Measurements from ENCODE around the gene HYI. TPM values are rescaled to one million over a fixed set of nuclear protein-coding genes. Genes with fewer than 3 reads are reported as not detected.

HYI gene
- polyA plus RNA-seq, 3 donors, result 64.0 to 95.1 (median 64.2) TPM

- no peak overlapping the region for H3K27ac ChIP-seq (ENCODE audit: low read depth, low read length)
Observed at GRCh38 chr1:43447891-43448708, 5.6 kb downstream of the HYI start.

GRCh38 chr1:43446881-43447835 is 6.6 kb downstream of the HYI start:
- H3K27ac ChIP-seq (ENCODE audit: low read depth, low read length), result no peak overlapping the region
- 92 to 95% (median 92%) methylated on average over 19 of the region's 19 CpGs for WGBS, 3 donors

More at GRCh38 chr1:43447891-43448708, 5.6 kb downstream of the HYI start:
- 81 to 87% (median 86%) methylated on average over 25 of the region's 25 CpGs for WGBS, 3 donors

DNA sequence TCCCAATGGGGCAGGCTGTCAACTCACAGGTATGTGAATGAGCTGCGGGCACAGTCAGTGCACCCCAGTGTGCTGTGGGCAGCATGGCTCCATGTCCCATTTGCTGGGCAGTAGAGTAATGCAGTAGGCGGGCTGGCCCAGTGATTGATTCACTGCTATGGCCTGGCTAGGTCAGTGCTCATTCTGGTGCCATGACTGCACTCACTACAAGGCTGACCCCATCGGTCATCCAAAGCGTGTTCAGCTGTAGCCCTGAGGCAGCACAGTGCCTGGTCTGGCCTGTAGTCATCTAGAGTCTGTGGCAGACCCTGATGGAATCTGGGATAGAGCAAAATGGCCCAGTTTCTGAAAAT is 7.4 kb downstream of the HYI start:
- no peak overlapping the region for H3K27ac ChIP-seq (ENCODE audit: low read depth, low read length)
- WGBS, 3 donors, result 90 to 97% (median 95%) methylated on average over 4 of the region's 4 CpGs

- 92 to 93% (median 93%) methylated on average over 10 of the region's 10 CpGs for WGBS, 3 donors
Observed at GRCh38 chr1:43445606-43446387, 7.9 kb downstream of the HYI start.

DNA sequence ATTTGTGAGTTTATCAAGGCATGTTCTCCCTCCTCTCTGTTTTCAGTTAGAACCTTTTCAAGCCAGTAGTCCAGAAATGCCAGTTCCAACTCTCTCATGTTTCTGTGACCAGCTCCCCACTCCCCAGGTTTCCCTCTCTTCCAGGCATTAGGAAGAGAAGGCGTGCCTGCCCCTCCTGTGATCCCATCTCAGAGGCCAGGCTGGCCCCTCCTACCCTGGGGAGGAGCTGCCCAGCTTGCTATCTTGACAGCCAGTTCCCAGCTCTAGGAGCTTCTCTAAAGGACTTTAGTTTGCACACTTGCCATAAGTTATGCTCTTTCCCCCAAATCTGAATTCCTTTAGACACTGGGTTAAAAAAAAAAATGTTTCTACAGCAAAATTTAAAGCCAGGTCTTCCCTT is 8.9 kb downstream of the HYI start:
- 47 to 80% (median 69%) methylated on average over 1 of the region's 1 CpG for WGBS, 3 donors
- H3K27ac ChIP-seq (ENCODE audit: low read depth, low read length), result no peak overlapping the region

More at GRCh38 chr1:43445606-43446387, 7.9 kb downstream of the HYI start:
- no peak overlapping the region for H3K27ac ChIP-seq (ENCODE audit: low read depth, low read length)

DNA sequence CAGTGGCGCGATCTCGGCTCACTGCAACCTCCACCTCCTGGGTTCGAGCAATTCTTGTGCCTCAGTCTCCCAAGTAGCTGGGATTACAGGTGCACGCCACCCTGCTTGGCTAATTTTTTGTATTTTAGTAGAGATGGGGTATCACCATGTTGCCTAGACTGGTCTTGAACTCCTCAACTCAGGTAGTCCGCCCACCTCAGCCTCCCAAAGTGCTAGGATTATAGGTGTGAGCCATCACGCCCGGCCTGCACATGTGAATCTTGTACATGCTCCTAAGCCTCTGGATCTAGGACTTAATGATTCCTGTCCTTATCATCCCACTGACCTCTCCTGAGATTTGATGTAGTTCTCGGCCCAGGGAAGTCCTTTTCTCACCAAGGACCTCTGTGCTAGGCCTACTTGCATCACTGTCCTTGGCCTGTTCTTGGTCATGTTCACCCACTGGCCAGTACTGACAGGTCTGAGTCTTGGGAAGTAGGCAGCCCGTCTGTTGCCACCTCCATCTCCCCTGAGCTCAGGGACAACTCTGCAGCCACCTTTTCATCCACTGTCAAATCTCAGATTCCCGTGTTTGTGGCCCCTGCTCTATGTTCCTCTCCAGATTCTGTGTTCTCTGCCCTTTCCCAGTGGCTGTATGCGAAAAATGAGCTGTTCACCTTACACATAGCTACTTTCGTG is 9.4 kb downstream of the HYI start:
- no peak overlapping the region for H3K27ac ChIP-seq (ENCODE audit: low read depth, low read length)
- 92 to 93% (median 92%) methylated on average over 13 of the region's 13 CpGs for WGBS, 3 donors

DNA sequence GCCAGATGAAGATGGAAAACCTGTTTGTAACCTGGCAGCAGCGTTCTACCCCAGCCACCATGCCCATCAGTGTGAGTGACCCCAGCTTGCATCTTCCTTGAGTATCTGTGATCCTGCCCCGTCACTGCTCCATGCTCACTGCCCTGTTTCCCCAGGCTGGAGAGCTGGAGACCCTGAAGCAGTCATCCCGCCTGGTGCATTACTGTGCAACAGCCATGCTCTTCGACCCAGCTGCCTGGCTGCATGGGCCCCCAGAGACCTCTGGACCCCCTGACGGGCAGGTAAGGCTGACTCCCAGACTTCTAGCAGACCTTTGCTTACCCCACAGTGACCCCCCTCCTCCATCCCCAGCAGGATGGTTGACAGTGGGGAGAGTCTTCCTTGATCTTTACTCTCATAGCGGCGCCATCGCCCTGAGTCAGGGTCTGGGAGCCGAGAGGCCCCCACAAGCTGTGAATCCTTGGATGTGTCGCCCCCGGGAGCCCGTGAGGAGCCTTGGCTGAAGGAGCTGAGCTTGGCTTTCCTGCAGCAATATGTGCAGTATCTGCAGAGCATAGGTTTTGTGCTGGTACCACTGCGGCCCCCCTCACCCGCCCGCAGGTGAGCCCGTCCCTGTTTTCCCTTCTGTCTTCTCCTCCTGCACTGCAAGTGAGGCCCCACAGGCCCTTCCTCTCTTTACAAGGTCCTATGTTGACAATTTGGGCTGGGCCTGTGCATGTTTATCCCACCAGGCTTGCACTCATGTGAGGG is 10.4 kb downstream of the HYI start:
- no peak overlapping the region for H3K27ac ChIP-seq (ENCODE audit: low read depth, low read length)
- WGBS, 3 donors, result 93 to 97% (median 94%) methylated on average over 15 to 16 of the region's 16 CpGs

- no peak overlapping the region for H3K27ac ChIP-seq (ENCODE audit: low read depth, low read length)
- WGBS, 3 donors, result 89 to 93% (median 92%) methylated on average over 12 of the region's 12 CpGs
Observed at GRCh38 chr1:43442756-43443155, 11.0 kb downstream of the HYI start.

DNA sequence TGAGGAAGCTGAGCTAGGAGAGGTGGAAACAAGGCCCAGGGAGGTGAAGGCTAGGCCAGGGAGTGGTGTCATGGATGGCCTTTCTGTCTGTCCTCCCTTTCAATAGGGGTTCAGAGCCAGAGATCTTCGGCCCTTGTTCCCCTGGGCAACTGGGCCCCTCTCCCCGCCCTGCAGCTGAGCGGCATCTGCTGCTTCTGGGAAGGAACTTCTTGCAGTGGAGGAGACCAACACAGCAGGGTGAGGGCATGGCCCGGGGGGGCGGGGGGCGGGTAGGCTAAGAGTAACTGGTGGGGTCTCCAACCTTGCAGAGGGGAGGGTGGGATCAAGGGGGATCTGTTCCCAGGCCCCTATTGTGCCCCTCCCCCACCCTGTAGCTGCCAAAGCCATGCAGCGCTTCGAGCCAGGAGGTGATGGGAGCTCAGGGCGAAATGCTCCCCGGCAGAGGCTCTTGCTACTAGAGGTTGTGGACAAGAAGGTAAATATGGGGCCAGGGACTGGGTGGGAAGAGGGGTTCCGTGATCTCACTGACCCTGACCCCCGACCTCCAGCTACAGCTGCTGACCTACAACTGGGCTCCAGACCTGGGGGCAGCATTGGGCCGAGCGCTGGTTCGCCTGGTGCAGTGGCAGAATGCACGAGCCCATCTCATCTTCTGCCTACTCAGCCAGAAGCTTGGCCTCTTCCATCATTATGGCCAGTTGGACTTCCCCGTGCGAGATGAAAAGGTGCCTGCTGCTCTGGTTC is 11.7 kb downstream of the HYI start:
- 91 to 93% (median 91%) methylated on average over 16 to 18 of the region's 18 CpGs for WGBS, 3 donors
- no peak overlapping the region for H3K27ac ChIP-seq (ENCODE audit: low read depth, low read length)

DNA sequence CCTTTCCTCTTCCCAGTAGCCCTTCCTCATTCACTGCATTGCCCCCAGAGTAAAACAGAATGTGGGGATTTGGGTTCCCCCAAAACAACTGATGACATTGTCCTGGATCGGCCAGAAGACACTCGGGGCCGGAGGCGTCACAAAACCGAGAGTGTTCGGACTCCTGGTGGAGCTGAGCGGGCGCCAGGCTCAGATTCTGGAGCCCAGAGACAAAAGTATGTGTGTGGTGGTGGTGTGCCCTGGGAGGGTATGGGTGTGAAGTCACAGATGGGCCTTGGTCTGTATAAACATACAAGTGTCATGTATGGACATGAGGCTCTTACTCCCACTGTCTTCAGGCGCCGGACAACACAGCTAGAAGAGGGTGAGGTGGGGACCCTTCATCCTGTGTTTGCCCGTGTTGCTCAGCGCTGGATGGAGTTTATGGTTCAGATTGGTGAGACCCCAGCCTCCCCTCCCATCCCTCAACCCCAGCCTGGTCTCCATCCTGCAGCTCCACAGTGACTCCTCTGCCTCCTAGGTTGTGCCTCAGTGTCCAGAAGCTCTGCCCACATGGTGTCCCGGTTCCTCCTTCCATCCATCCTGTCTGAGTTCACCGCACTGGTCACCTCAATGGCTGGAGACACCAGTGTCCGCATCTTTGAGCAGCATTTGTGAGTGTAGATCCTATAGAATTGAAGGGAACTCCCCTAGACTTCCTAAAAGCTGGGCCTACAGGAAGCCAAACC is 12.4 kb downstream of the HYI start:
- no peak overlapping the region for H3K27ac ChIP-seq (ENCODE audit: low read depth, low read length)
- 96 to 97% (median 96%) methylated on average over 15 of the region's 15 CpGs for WGBS, 3 donors

DNA sequence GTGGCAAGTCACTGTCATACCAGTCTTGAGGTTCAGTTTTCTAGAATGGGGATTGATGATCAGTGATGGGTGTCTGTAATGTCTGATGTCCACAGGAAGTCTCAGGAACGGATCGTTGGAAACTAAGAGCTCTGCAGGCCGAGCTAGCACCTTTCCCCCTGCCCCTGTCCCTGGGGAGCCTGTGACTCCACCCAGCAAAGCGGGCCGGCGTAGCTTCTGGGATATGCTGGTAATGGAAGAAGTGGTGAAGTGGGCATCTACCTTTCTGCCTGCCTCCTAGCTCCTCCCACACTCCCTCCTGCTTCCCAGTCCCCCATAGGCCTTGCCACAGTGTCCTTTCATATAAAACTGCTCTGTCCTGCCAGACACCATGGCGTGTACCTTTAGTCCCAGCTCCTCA is 13.4 kb downstream of the HYI start:
- 88 to 95% (median 89%) methylated on average over 7 of the region's 7 CpGs for WGBS, 3 donors
- no peak overlapping the region for H3K27ac ChIP-seq (ENCODE audit: low read depth, low read length)

GRCh38 chr1:43439781-43440180 is 13.9 kb downstream of the HYI start:
- 91 to 96% (median 95%) methylated on average over 7 of the region's 7 CpGs for WGBS, 3 donors
- no peak overlapping the region for H3K27ac ChIP-seq (ENCODE audit: low read depth, low read length)

- WGBS, 3 donors, result 90 to 93% (median 92%) methylated on average over 10 of the region's 10 CpGs
Observed at GRCh38 chr1:43438953-43439581, 14.7 kb downstream of the HYI start.

GRCh38 chr1:43438576-43438952 is 15.2 kb downstream of the HYI start:
- no peak overlapping the region for H3K27ac ChIP-seq (ENCODE audit: low read depth, low read length)
- 92 to 98% (median 97%) methylated on average over 8 of the region's 8 CpGs for WGBS, 3 donors

More at GRCh38 chr1:43438953-43439581, 14.7 kb downstream of the HYI start:
- no peak overlapping the region for H3K27ac ChIP-seq (ENCODE audit: low read depth, low read length)

DNA sequence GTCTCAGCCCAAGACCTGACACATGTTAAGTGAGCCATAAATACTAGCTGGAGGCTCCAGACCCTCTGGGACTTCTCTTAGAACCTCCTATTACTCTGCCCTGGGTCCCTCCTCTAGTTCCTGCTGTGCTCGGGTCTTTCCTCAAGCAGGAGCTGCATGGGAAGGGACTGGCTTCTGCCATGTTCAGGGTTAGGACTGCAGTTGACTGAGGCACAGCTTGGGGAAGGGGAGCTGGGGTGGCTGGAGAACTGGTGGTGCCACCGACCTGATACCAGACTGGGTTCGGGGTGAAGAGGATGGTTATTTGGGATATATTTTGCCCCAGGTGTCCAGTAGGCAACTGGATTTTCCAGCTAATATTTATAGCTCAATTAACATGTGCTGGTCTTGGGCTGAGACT is 15.7 kb downstream of the HYI start:
- 82 to 92% (median 90%) methylated on average over 3 of the region's 3 CpGs for WGBS, 3 donors
- no peak overlapping the region for H3K27ac ChIP-seq (ENCODE audit: low read depth, low read length)

Measured in adipose tissue (tissue), 3 donors.